ENCODE measurements around the gene KCMF1.

Gene KCMF1

DNA sequence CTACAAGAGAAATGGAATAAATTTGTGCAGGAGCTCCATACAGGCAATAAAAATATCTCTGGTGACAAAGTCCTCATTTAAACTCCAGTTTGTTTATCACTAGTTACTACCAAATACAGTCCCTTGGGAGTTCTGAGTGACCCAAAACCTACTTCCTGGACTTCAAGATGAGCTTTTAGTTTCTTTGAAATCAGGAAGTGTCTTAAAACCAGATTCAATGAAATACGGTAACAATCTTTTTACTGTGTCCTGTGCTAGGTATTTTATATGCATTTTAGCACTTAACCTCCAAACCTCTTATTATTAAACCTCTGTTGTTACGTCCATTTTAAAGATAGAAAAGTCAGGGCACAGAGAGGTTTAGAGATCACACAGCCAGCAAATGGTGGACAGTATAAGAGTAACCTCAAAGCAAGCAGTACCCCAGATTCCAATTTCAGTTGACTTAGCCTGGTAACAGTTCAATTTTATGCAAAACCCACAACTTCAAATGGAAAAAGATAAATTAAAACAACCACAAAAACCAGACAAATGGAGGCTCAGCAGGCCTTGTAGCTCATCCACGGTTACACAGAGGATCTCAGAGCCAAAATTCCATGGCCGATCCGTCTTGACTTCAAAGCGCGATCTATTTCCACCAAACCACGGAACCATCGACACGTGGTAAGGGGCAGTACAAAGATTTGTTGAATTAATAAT is 1.3 kb upstream of the KCMF1 start:
- peak; percentile 58 for DNase-seq (ENCODE audit: low read depth)
- TF ChIP-seq, protein P1, sequence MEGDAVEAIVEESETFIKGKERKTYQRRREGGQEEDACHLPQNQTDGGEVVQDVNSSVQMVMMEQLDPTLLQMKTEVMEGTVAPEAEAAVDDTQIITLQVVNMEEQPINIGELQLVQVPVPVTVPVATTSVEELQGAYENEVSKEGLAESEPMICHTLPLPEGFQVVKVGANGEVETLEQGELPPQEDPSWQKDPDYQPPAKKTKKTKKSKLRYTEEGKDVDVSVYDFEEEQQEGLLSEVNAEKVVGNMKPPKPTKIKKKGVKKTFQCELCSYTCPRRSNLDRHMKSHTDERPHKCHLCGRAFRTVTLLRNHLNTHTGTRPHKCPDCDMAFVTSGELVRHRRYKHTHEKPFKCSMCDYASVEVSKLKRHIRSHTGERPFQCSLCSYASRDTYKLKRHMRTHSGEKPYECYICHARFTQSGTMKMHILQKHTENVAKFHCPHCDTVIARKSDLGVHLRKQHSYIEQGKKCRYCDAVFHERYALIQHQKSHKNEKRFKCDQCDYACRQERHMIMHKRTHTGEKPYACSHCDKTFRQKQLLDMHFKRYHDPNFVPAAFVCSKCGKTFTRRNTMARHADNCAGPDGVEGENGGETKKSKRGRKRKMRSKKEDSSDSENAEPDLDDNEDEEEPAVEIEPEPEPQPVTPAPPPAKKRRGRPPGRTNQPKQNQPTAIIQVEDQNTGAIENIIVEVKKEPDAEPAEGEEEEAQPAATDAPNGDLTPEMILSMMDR (conservative IDR thresholded peaks at IDR 0.05; ENCODE audit: control insufficient read depth, insufficient read depth, low read depth, low read length) = no peak
- peak overlapping the region; percentile 84 for H3K4me3 ChIP-seq (ENCODE audit: control insufficient read depth, low read depth, low read length)

DNA sequence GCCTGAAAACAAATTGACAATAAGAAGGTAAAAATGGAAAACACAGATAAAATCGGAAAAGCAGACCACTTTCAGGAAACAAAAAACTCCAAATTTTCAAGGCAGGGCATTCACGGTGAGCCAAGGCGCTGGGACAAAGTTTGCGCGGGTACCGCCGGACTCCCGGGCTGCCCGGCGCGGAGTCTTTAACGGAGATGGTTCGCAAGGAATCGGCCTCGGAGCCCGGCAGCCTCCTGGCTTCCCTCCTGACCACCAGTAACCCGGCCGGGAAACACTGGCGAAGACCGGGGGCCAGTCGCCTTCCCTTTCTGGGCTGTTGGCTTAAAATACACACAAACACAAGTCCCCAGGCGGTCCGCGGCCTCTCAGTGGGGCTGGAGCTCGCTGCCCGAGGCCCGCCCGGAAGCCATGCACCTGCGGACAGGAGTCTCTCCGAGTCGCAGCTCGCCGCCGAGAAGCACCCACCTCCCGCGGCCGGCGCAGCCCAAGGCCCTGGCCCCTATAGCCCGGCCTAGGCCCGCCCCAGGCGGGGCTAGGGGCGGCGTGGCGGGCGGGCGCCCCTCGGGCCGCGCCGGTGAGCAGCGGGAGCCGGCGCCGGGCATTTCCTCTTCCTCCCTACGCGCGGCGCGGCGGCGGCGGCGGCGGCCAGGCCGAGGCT is 622 bp upstream of the KCMF1 start:
- TF ChIP-seq, protein P1 (conservative IDR thresholded peaks at IDR 0.05; ENCODE audit: control insufficient read depth, insufficient read depth, low read depth, low read length) = no peak
- peak overlapping the region; percentile 84 for H3K4me3 ChIP-seq (ENCODE audit: control insufficient read depth, low read depth, low read length)
- DNase-seq (ENCODE audit: low read depth) = no peak

DNA sequence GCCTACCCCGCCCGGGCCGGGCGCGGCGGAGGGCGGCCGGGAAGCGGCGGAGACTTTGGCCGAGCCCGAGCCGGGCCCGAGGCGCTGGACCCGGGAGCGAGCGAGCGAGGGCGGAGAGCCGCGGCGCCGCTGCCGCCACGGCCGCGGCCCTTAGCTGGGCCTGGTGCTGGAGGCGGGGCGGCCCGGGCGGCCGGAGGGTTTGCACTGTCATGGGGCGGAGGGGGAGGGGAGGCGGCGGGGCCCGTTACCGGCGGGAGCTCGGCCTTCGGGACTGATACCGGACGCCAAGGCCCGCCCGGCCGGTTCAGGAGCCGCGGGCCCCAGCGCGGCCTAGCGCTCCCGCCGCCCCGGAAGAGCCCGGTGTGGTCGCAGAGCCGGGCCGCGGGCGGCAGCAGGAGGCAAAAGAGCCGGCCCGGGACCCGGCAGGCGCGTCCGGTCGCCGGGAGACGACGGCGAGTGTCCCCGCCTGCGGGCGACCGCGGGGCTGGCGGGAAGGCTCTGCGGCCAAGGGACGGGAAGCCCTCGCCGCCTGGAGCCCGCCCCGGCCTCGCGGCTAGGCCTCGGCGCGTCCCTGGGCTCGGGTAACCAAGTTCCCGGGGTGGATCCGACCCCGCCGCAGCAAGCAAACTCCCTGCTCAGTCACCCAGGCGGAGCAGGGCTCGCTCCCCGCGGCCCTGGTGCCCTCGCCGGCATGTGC is 697 bp downstream of the KCMF1 start:
- TF ChIP-seq, protein P1 (conservative IDR thresholded peaks at IDR 0.05; ENCODE audit: control insufficient read depth, insufficient read depth, low read depth, low read length) = no peak
- DNase-seq (ENCODE audit: low read depth) = no peak
- peak overlapping the region; percentile 80 for H3K4me3 ChIP-seq (ENCODE audit: control insufficient read depth, low read depth, low read length)

DNA sequence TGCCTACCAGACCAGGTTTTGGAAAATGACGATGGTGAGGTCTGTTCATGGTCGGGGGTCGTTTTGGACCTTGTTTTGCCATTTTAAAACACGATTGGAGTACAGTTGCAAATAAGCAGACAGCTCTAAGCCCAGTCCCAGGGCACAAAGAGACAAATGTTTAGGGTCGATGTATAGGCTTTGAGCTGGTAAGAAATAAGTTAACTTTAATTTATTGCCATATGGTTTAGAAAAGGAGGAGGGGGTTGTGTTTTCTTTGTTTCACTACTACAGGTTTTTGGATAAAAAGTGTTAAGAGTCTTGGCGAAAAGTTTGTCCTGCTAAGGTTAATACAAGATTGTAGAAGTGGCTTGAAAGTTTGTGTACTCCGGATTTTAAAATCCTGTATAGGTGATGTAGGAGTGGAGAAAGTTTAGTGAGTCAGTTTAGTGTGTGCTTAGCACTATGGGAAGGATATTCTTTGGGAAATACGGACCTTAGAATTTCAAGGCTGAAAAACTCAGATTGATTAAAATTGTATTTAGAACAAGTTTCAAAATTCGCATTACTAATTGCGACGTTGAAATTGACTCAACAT is 1.3 kb downstream of the KCMF1 start:
- peak; percentile 44 for DNase-seq (ENCODE audit: low read depth)
- TF ChIP-seq, protein P1 (conservative IDR thresholded peaks at IDR 0.05; ENCODE audit: control insufficient read depth, insufficient read depth, low read depth, low read length) = no peak
- peak overlapping the region; percentile 80 for H3K4me3 ChIP-seq (ENCODE audit: control insufficient read depth, low read depth, low read length)

DNA sequence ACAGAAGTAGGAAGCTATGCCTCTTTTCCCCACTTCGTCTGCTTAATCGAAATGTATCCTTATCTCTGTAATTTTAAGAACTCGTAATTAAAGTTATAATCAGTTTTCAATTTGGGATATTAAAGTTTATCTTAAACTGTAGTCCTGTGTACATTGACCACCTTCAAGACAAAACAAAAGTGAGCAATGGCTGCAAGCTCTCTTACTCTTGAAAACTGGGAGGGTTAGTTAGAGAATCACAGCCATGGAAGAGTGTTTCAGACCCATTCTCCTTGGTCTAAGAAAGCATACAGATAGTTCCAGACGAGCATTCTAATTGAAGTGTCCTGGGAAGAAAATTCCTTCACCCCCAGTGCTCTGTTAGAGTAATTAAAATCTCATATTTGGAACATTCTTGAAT is 2.0 kb downstream of the KCMF1 start:
- TF ChIP-seq, protein P1 (conservative IDR thresholded peaks at IDR 0.05; ENCODE audit: control insufficient read depth, insufficient read depth, low read depth, low read length) = no peak
- no peak for DNase-seq (ENCODE audit: low read depth)
- H3K4me3 ChIP-seq (ENCODE audit: control insufficient read depth, low read depth, low read length) = peak overlapping the region; percentile 80

DNA sequence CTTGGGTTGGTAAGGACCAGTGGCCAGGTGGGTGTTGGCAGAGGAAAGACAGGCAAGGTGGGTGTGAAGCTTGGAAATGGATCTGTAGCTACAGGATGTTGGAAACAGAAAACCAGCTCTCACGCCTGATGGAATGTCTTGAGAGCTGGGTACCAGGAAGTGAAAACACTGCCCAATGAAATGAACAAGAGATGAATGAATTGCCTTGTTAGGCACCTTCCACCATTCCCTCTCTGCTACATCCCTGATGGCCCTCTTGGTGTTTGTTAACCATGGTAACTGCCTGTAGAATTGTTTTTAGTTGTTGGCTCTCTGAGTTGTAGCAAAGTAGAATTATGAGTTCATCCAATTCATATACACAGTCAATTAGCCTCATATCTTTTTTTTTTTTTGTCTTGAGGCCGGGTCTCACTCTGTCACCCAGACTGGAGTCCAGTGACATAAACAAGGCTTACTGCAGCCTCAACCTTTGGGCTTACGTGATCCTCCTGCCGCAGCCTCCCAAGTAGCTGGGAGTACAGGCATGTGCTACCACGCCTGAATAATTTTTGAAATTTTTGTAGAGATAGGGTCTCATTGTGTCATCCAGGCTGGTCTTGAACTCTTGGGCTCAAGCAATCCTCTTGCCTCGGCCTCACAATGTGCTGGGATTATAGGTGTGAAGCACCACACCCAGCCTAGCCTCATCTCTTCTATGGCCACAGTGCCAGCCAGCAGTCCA is 9.5 kb downstream of the KCMF1 start:
- no peak for DNase-seq (ENCODE audit: low read depth)
- H3K4me3 ChIP-seq (ENCODE audit: control insufficient read depth, low read depth, low read length) = no peak overlapping the region
- TF ChIP-seq, protein P1 (conservative IDR thresholded peaks at IDR 0.05; ENCODE audit: control insufficient read depth, insufficient read depth, low read depth, low read length) = no peak
